ENCODE measurements around the gene RANBP6.

The RANBP6 gene

DNA sequence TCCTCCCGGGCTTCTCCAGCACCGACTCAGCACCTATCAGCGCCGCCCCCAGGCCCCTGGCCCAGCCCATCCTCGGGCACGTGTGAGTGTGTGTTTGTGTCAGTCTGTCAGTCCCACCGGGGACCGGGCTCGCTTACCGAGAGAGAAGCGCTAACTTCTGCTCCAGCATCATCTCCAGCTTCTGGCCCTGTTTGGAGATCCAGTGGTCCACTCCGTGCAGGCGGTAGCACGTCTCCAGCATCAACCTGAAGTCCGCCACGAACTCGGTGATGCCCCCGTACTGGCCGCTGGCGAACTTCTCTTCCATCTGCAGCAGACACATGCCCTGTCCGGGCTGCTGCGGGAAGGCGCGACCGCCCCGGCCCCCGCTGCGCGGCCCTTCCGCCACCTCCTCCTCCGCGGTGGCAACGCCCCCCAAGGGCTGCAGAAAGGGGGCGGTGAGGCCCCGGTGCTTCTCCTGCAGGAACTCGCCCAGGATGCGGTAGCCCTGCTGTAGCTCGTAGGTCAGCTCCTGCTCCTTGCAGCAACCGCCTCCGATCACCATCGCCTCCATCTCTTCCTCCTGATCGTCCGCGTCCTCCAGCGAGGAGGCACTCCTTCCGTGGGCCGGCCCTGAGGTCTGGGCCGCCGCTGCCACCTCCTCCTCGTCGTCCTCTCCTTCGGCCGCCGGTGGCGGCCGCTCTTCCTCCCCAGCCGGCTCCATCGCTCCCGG lies 8.2 kb downstream of the RANBP6 start:
- peak; percentile 91 for DNase-seq (ENCODE audit: low read depth)

DNA sequence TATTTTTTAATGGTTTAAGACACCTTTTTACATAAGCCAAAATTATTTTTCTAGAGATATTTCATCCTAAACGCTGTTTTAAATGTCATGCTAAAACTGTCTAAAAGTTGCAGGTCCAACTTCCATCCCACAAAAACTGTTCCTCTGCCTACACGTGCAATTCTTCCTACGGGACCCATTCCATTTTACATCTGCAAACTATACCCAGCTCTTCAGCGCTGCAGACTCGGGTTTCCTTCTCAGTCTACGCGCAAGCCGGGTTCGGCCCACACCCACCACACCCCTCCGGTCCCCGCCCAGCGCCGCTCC lies 8.7 kb downstream of the RANBP6 start:
- no peak for DNase-seq (ENCODE audit: low read depth)

DNA sequence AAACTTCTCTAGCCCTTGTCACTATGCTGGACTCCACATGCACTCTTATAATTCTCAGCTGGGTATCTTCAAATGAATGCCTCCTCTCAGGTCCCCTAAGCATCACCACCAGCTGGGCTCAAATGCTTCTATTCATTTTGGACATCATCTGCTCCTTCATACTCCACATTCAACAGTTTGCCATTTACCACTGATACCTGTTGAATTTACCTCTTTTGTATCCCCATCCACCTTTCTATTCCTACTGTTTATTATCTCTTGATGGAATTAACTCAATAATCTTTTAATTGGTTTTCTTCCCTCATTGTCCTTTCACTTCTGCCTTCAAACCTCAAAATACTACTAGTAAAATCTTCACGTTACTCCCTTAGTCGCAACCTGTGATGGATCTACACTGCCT lies 14.5 kb downstream of the RANBP6 start:
- DNase-seq (ENCODE audit: low read depth), result no peak

DNA sequence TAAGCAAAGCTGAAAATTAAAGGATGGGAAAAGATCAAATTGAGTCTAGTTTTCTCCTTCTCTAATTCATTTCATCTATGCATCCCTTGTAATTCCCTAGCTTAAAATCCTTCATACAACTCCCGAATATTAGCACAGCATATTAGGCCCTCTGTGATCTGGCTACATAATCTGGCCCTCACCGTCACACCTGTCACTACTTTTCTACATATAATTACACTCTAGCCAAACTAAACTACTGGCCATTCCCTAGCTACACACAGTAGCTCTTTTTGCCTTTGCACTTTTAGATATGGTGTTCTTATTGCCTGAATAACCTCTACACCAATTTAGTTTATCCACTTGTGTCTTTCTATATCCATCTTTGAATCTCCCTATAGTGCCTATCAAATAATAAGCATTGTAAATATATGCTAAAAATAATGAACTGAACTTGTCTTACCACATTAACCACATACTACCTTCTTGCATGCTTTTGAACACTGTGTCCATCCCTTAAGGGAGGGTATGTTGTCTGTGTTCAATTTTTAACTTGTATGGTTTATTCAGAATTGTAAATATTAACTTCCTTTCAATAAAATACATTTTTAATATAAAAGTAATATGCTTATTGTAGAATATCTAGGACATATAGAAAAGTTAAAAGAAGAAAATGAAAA lies 15.9 kb downstream of the RANBP6 start:
- no peak for DNase-seq (ENCODE audit: low read depth)

DNA sequence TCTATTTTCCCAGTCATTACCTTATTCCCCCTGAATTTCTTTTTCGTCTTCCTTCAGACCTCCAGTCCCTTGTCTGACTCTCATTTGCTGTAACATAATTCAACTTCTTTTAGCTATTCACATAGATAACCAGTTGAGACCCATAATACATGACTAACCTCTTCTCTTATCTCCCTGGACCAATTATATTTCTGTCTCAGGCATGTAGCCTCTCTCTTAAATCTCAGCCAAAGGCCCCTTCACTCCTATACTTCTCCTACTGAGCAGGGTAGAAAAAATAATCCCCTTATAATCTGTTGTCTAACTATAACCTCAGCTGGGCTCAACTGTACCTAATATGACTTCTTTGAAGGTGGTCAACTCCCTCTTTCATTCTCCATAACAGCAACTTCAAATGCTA lies 20.9 kb downstream of the RANBP6 start:
- no peak for DNase-seq (ENCODE audit: low read depth)

DNA sequence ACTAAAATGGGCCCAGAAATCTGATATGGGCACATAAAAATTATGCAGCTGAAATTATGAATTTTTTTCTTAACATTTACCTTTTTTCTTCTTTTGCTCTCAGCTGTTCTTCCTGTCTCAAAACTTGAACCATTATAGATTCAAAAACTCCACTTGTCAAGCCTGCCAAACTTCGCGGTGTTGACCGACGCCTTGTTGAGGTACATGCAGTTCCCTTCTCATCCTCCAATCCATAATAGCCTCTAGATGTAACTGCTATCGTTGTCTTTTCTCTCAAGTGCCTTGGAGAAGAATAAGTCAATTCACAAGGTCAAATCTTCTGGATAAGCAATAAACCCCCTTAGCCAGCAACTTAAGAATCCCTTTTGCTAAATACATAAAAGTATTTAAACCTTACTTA lies 27.2 kb downstream of the RANBP6 start:
- no peak for DNase-seq (ENCODE audit: low read depth)

DNA sequence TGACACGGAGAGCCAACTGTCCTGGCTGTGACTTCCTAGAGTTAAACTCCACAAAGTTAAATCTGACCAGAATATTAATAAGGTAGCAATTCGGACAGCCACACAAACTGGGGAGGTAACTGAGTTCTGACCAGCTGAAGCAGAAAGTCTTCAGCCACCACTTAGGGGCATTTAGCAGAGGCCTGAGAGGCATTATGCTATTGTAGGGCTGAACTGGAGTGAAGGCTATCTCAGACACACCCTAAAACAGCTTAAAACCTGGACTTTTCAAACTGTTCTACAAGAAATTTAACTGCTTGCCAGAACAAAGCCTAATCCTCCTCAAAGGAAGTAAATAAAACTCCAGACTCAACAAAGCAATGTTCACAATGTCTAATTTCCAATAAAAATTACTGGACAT lies 32.4 kb downstream of the RANBP6 start:
- DNase-seq (ENCODE audit: low read depth), result no peak

DNA sequence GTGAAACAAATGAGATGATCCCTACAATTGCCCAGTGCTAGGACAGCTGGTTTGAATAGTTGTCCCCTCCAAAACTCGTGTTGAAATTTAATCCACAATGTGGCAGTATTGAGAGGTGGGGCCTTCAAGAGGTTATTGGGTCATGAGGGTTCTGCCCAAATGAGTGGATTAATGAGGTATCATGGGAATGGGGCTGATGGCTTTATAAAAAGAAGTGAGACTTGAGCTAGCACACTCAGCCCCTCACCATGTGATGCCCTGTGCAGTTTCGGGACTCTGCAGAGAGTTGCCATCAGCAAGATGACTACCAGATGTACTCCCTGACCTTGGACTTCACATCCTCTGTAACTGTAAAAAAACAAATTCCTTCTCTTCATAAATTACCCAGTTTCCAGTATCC lies 33.1 kb downstream of the RANBP6 start:
- no peak for DNase-seq (ENCODE audit: low read depth)

DNA sequence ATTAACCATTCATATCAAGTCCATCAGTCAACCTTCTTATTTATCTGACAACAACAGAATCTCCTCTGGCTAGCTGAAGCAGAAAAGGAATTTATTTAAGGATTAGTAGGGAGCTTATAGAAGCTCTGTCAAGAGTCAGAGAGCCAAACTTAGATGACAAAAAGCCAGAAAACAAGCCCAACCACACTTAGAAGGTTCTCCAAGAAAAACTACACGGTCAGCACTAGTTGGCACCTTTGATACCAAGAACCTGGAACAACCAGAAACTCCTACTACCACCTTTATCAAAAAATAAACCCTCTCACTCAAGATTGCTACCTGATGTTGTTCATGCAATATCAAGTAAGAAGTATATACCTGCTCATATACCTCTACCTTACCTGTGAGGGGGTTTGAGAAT lies 36.9 kb downstream of the RANBP6 start:
- no peak for DNase-seq (ENCODE audit: low read depth)

DNA sequence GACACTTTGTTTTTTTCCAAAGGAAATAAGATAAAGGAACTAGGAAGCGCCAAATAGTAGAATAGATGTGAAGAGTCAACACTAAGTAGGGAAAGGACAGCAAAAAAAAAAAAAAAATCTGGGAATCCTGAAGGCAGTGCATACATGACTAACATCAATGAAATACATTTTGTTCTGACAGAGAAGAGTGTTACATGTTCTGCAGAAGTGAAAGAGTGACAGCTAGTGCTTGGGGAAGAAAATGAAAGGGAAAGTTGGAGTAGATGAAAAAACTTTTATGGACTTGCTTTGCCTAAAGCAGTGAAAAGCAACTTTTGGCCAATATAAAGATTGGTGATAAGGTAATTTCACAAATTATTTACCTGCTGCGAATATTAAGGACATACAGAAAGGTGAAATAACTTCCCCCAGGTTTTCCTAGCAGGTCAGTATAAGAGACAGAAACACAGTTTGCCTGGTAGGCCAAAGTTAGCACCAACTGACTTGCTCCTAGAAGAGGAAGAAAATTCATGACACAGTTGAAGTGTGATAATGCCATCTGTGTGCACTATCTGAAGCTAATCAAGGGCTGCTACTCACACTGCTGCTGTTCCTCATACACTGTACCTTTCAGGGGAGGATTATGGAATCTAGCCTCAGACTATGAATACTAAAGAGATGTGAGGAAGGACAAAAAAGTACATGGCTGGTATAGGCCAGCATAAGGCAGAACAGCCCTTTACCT lies 38.6 kb downstream of the RANBP6 start:
- no peak for DNase-seq (ENCODE audit: low read depth)

DNA sequence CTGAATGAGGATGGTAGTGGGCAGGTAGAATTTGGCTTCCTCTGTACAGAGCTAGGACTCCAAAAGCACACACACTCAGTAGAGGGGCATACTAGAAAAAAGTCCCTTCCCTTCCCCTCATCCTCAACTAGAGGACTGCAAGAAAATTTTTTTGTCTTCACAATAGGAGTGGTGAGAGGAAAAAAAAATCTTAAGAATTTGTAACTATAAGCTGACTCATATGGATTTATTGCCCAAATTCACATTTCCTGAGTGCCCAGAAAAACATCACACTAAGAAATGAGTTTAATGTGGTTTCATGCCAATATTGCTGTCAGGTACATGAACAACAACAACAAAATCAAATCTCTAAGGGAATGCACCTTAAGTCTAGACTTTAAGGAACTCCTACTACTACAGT lies 43.7 kb downstream of the RANBP6 start:
- DNase-seq (ENCODE audit: low read depth), result no peak

All from T-helper 22 cell (primary cell).